GM18519 (cell line): ENCODE results near the gene SCUBE3.

Source experiments
- ATAC-seq: cut with Tn5 transposase; IDR thresholded peaks from one replicate; pipeline ENCODE4 v1.9.1; 2021; ENCODE audit warnings: mild to moderate bottlenecking, moderate library complexity; ENCODE audit not compliant: unreplicated experiment, low FRiP score

Gene SCUBE3

GRCh38 chr6:35213824-35214756 lies at the start of gene SCUBE3:
Gene SCUBE3, plus strand, starts transcription at chr6:35213956. Its CDS starts 463 bp downstream, at chr6:35214419.
- no peak for ATAC-seq

GRCh38 chr6:35164277-35164676 lies 49.5 kb upstream of the SCUBE3 start:
- ATAC-seq: no peak

GRCh38 chr6:35164868-35165267 lies 48.9 kb upstream of the SCUBE3 start:
- ATAC-seq: no peak

GRCh38 chr6:35165630-35166071 lies 48.1 kb upstream of the SCUBE3 start:
- no peak for ATAC-seq

- no peak for ATAC-seq
Observed at GRCh38 chr6:35166116-35166515, 47.6 kb upstream of the SCUBE3 start.

GRCh38 chr6:35166520-35166919 lies 47.2 kb upstream of the SCUBE3 start:
- no peak for ATAC-seq

- no peak for ATAC-seq
Observed at GRCh38 chr6:35167505-35167904, 46.3 kb upstream of the SCUBE3 start.

GRCh38 chr6:35168461-35168861 lies 45.3 kb upstream of the SCUBE3 start:
- no peak for ATAC-seq

GRCh38 chr6:35170166-35170565 lies 43.6 kb upstream of the SCUBE3 start:
- ATAC-seq: no peak

- no peak for ATAC-seq
Observed at GRCh38 chr6:35170891-35171290, 42.9 kb upstream of the SCUBE3 start.

- no peak for ATAC-seq
Observed at GRCh38 chr6:35173044-35173426, 40.7 kb upstream of the SCUBE3 start.

- ATAC-seq: no peak
Observed at GRCh38 chr6:35173427-35174087, 40.2 kb upstream of the SCUBE3 start.

- ATAC-seq: no peak
Observed at GRCh38 chr6:35174088-35174434, 39.7 kb upstream of the SCUBE3 start.

- no peak for ATAC-seq
Observed at GRCh38 chr6:35174501-35174900, 39.3 kb upstream of the SCUBE3 start.

- ATAC-seq: no peak
Observed at GRCh38 chr6:35176301-35177024, 37.3 kb upstream of the SCUBE3 start.

- no peak for ATAC-seq
Observed at GRCh38 chr6:35177157-35177556, 36.6 kb upstream of the SCUBE3 start.

- no peak for ATAC-seq
Observed at GRCh38 chr6:35177596-35177995, 36.2 kb upstream of the SCUBE3 start.

- no peak for ATAC-seq
Observed at GRCh38 chr6:35178012-35178411, 35.7 kb upstream of the SCUBE3 start.

- no peak for ATAC-seq
Observed at GRCh38 chr6:35178932-35179832, 34.6 kb upstream of the SCUBE3 start.

- no peak for ATAC-seq
Observed at GRCh38 chr6:35179901-35180535, 33.7 kb upstream of the SCUBE3 start.
